Naive thymus-derived CD8-positive, alpha-beta T cell (primary cell): ENCODE data around the gene KCTD16. TPM values are rescaled to one million over a fixed set of nuclear protein-coding genes. Genes with fewer than 3 reads are reported as not detected.

Source experiments
- ATAC-seq, 2 donors: fragments of 150-1000 bp; cut with Tn5 transposase in 1 of 2; sonication (Bioruptor Pico), chemical (Tn5 transposase) in 1 of 2; 1 replicate in 1 of 2; 2 replicates in 1 of 2; pipeline ENCODE4 v1.10.0; 2021; ENCODE audit warnings: mild to moderate bottlenecking in 2 of 2, moderate library complexity in 2 of 2
- POLR2A ChIA-PET: fragments of 350-600 bp; sonication (Branson Sonifier 250); formaldehyde crosslinking; loops from one replicate; lab custom pipeline; 2021; ENCODE audit warnings: antibody characterized with exemption; lab: Charles Lee
- DNase-seq, 10 donors: peaks; one replicate each; pipeline versions ENCODE4 v3.0.0 to v3.0.0-alpha.2; 2020 to 2022
- H3K27ac Mint-ChIP-seq, 10 donors: one replicate each; pipeline ENCODE4 v1.8.0; 2020 to 2022; ENCODE audit warnings: mild to moderate bottlenecking in 10 of 10, mixed read lengths in 10 of 10, moderate library complexity in 4 of 10, inconsistent platforms in 1 of 10
- H3K27me3 Mint-ChIP-seq, 5 donors: one replicate each; pipeline ENCODE4 v1.8.0; 2021 to 2022; ENCODE audit warnings: mixed read lengths in 5 of 5
- H3K36me3 Mint-ChIP-seq, 3 donors: one replicate each; pipeline ENCODE4 v1.8.0; 2020 to 2022; ENCODE audit warnings: mixed read lengths in 3 of 3, mild to moderate bottlenecking in 2 of 3, inconsistent platforms in 1 of 3
- H3K4me1 Mint-ChIP-seq, 4 donors: one replicate each; pipeline ENCODE4 v1.8.0; 2021 to 2022; ENCODE audit warnings: mixed read lengths in 4 of 4
- H3K4me3 Mint-ChIP-seq, 10 donors: one replicate each; pipeline ENCODE4 v1.8.0; 2020 to 2022; ENCODE audit warnings: mild to moderate bottlenecking in 10 of 10, mixed read lengths in 10 of 10, moderate library complexity in 6 of 10, inconsistent platforms in 1 of 10
- H3K9me3 Mint-ChIP-seq, 9 donors: one replicate each; pipeline ENCODE4 v1.8.0; 2020 to 2022; ENCODE audit warnings: mixed read lengths in 9 of 9, mild to moderate bottlenecking in 3 of 9, inconsistent platforms in 1 of 9, moderate library complexity in 1 of 9
- polyA plus RNA-seq, 3 donors: library from polyadenylated mRNA; unstranded; fragments of 300-500 nt; fragmentation: Illumina TruSeq; gene quantifications; one replicate each; pipeline ENCODE4 v1.2.3, GENCODE V29; 2021
- total RNA-seq, 8 experiments: library from RNA in 2 of 8; stranded (reverse) in 2 of 8; gene quantifications; one replicate each; pipeline ENCODE4 v1.2.3 and lab custom pipeline; 2021 to 2026

KCTD16 gene
- total and polyA plus RNA-seq, 5 experiments from 2014 or later: 0.13 to 0.27 TPM; not detected in 3

GRCh38 chr5:144308906-144309670, 138.4 kb downstream of the KCTD16 start:
- peaks cover 2 to 17% (median 7%) of the 10 kb centered on the region in 5 donors for H3K27me3 Mint-ChIP-seq
- POLR2A ChIA-PET: no interaction called here
- H3K27ac Mint-ChIP-seq: no peak overlapping the region
- peaks cover 0 to 10% (median 0%) of the 10 kb centered on the region in 9 donors for H3K9me3 Mint-ChIP-seq
- H3K4me3 Mint-ChIP-seq: no peak overlapping the region
- ATAC-seq (no peak), DNase-seq (no peak)
- no peaks in the 10 kb centered on the region for H3K4me1 Mint-ChIP-seq
- H3K36me3 Mint-ChIP-seq: no peaks in the 10 kb centered on the region

GRCh38 chr5:144310621-144311020, 139.9 kb downstream of the KCTD16 start:
- no peak for ATAC-seq
- no peaks in the 10 kb centered on the region for H3K36me3 Mint-ChIP-seq
- POLR2A ChIA-PET: no interaction called here
- peaks cover 2 to 17% (median 7%) of the 10 kb centered on the region in 5 donors for H3K27me3 Mint-ChIP-seq
- H3K27ac Mint-ChIP-seq: no peak overlapping the region
- H3K4me1 Mint-ChIP-seq: no peaks in the 10 kb centered on the region
- H3K4me3 Mint-ChIP-seq: no peak overlapping the region
- peaks cover 0 to 10% (median 0%) of the 10 kb centered on the region in 9 donors for H3K9me3 Mint-ChIP-seq
- no peak for DNase-seq

- no peak for DNase-seq
- Mint-ChIP-seq H3K4me1 (no peaks in the 10 kb centered on the region), H3K27me3 (peaks cover 0 to 6% (median 4%) of the 10 kb centered on the region in 5 donors), H3K4me3 (no peak overlapping the region), H3K36me3 (no peaks in the 10 kb centered on the region), H3K9me3 (peaks cover 0 to 2% (median 0%) of the 10 kb centered on the region in 9 donors), H3K27ac (no peak overlapping the region)
- POLR2A ChIA-PET: no interaction called here
- ATAC-seq: no peak
Observed at GRCh38 chr5:144313147-144313726, 142.6 kb downstream of the KCTD16 start.

- H3K27ac Mint-ChIP-seq: no peak overlapping the region
Observed at GRCh38 chr5:144315026-144315425, 144.4 kb downstream of the KCTD16 start.

GRCh38 chr5:144315994-144316634, 145.4 kb downstream of the KCTD16 start:
- H3K27ac Mint-ChIP-seq: no peak overlapping the region
- POLR2A ChIA-PET: no interaction called here
- H3K4me3 Mint-ChIP-seq: no peak overlapping the region
- peaks cover 0 to 4% (median 4%) of the 10 kb centered on the region in 5 donors for H3K27me3 Mint-ChIP-seq
- no peak for DNase-seq
- H3K4me1 Mint-ChIP-seq: no peaks in the 10 kb centered on the region
- no peaks in the 10 kb centered on the region for H3K36me3 Mint-ChIP-seq
- no peaks in the 10 kb centered on the region for H3K9me3 Mint-ChIP-seq
- ATAC-seq: no peak

More at GRCh38 chr5:144315026-144315425, 144.4 kb downstream of the KCTD16 start:
- Mint-ChIP-seq H3K9me3 (peaks cover 0 to 2% (median 0%) of the 10 kb centered on the region in 9 donors), H3K36me3 (no peaks in the 10 kb centered on the region), H3K4me3 (no peak overlapping the region), H3K4me1 (no peaks in the 10 kb centered on the region), H3K27me3 (peaks cover 0 to 5% (median 4%) of the 10 kb centered on the region in 5 donors)
- ATAC-seq: no peak
- no peak for DNase-seq
- POLR2A ChIA-PET: no interaction called here

GRCh38 chr5:144318011-144318410, 147.3 kb downstream of the KCTD16 start:
- Mint-ChIP-seq H3K4me1 (no peaks in the 10 kb centered on the region), H3K4me3 (no peak overlapping the region), H3K36me3 (no peaks in the 10 kb centered on the region), H3K27me3 (peaks cover 0 to 4% (median 2%) of the 10 kb centered on the region in 5 donors), H3K27ac (no peak overlapping the region), H3K9me3 (no peaks in the 10 kb centered on the region)
- POLR2A ChIA-PET: no interaction called here
- ATAC-seq (no peak), DNase-seq (no peak)

GRCh38 chr5:144318460-144318859, 147.8 kb downstream of the KCTD16 start:
- H3K27me3 Mint-ChIP-seq: peaks cover 0 to 4% (median 2%) of the 10 kb centered on the region in 5 donors
- ATAC-seq (no peak), DNase-seq (no peak)
- no peak overlapping the region for H3K4me3 Mint-ChIP-seq
- H3K4me1 Mint-ChIP-seq: no peaks in the 10 kb centered on the region
- POLR2A ChIA-PET: no interaction called here
- no peaks in the 10 kb centered on the region for H3K36me3 Mint-ChIP-seq
- H3K27ac Mint-ChIP-seq: no peak overlapping the region
- no peaks in the 10 kb centered on the region for H3K9me3 Mint-ChIP-seq

- Mint-ChIP-seq H3K27ac (no peak overlapping the region), H3K9me3 (peaks cover 0 to 15% (median 0%) of the 10 kb centered on the region in 9 donors), H3K27me3 (peaks cover 2 to 20% (median 2%) of the 10 kb centered on the region in 5 donors), H3K4me1 (no peaks in the 10 kb centered on the region), H3K4me3 (no peak overlapping the region), H3K36me3 (no peaks in the 10 kb centered on the region)
- no peak for DNase-seq
- POLR2A ChIA-PET: no interaction called here
- ATAC-seq: no peak
Observed at GRCh38 chr5:144323181-144323580, 152.5 kb downstream of the KCTD16 start.

- ATAC-seq (no peak), DNase-seq (no peak)
- H3K36me3 Mint-ChIP-seq: no peaks in the 10 kb centered on the region
- peaks cover 0 to 15% (median 0%) of the 10 kb centered on the region in 9 donors for H3K9me3 Mint-ChIP-seq
- peaks cover 2 to 20% (median 2%) of the 10 kb centered on the region in 5 donors for H3K27me3 Mint-ChIP-seq
- no peak overlapping the region for H3K27ac Mint-ChIP-seq
- no peaks in the 10 kb centered on the region for H3K4me1 Mint-ChIP-seq
- H3K4me3 Mint-ChIP-seq: no peak overlapping the region
- POLR2A ChIA-PET: no interaction called here
Observed at GRCh38 chr5:144325532-144325931, 154.9 kb downstream of the KCTD16 start.

GRCh38 chr5:144328494-144328893, 157.8 kb downstream of the KCTD16 start:
- H3K27ac Mint-ChIP-seq: no peak overlapping the region
- peaks cover 0 to 20% (median 2%) of the 10 kb centered on the region in 5 donors for H3K27me3 Mint-ChIP-seq
- DNase-seq (no peak), ATAC-seq (no peak)
- POLR2A ChIA-PET: no interaction called here
- H3K4me1 Mint-ChIP-seq: no peaks in the 10 kb centered on the region
- no peaks in the 10 kb centered on the region for H3K36me3 Mint-ChIP-seq
- H3K9me3 Mint-ChIP-seq: peaks cover 0 to 15% (median 0%) of the 10 kb centered on the region in 9 donors
- no peak overlapping the region for H3K4me3 Mint-ChIP-seq

GRCh38 chr5:144328980-144329379, 158.3 kb downstream of the KCTD16 start:
- H3K27me3 Mint-ChIP-seq: peaks cover 0 to 18% (median 2%) of the 10 kb centered on the region in 5 donors
- H3K4me1 Mint-ChIP-seq: no peaks in the 10 kb centered on the region
- H3K27ac Mint-ChIP-seq: no peak overlapping the region
- POLR2A ChIA-PET: no interaction called here
- H3K9me3 Mint-ChIP-seq: peaks cover 0 to 15% (median 0%) of the 10 kb centered on the region in 9 donors
- H3K36me3 Mint-ChIP-seq: no peaks in the 10 kb centered on the region
- H3K4me3 Mint-ChIP-seq: no peak overlapping the region
- no peak for DNase-seq
- ATAC-seq: no peak

GRCh38 chr5:144329681-144330080, 159.0 kb downstream of the KCTD16 start:
- H3K27ac Mint-ChIP-seq: no peak overlapping the region
- no peaks in the 10 kb centered on the region for H3K4me1 Mint-ChIP-seq
- no peaks in the 10 kb centered on the region for H3K36me3 Mint-ChIP-seq
- POLR2A ChIA-PET: no interaction called here
- DNase-seq (no peak), ATAC-seq (no peak)
- no peak overlapping the region for H3K4me3 Mint-ChIP-seq
- peaks cover 0 to 10% (median 0%) of the 10 kb centered on the region in 9 donors for H3K9me3 Mint-ChIP-seq
- peaks cover 0 to 11% (median 2%) of the 10 kb centered on the region in 5 donors for H3K27me3 Mint-ChIP-seq

- H3K36me3 Mint-ChIP-seq: no peaks in the 10 kb centered on the region
- DNase-seq: no peak
- H3K27me3 Mint-ChIP-seq: peaks cover 0 to 11% (median 2%) of the 10 kb centered on the region in 5 donors
- POLR2A ChIA-PET: no interaction called here
- H3K27ac Mint-ChIP-seq: no peak overlapping the region
- H3K4me3 Mint-ChIP-seq: no peak overlapping the region
- H3K4me1 Mint-ChIP-seq: no peaks in the 10 kb centered on the region
- ATAC-seq: no peak
- H3K9me3 Mint-ChIP-seq: peaks cover 0 to 2% (median 0%) of the 10 kb centered on the region in 9 donors
Observed at GRCh38 chr5:144331361-144331760, 160.7 kb downstream of the KCTD16 start.
